ENCODE measurements around the gene MRPL1.

DNA sequence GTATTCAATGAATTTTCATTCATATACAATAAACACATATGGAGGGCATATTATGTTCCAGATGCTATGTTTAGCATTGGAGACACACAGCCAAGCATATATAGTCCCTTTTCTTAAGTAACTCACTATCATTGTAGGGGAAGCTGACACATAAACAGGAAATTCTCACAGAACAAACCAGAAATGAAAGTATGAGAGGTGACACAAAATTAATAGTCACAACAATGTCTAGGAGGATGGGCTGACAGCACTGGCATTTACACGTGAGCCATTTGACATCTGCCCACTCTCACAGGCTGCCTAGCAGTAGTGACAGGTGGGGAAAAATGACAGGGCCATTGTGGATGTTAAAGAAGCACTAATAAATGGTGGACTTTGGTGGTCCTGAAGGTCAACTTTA lies 40.9 kb upstream of the MRPL1 start:
- TF ChIP-seq, protein P1, sequence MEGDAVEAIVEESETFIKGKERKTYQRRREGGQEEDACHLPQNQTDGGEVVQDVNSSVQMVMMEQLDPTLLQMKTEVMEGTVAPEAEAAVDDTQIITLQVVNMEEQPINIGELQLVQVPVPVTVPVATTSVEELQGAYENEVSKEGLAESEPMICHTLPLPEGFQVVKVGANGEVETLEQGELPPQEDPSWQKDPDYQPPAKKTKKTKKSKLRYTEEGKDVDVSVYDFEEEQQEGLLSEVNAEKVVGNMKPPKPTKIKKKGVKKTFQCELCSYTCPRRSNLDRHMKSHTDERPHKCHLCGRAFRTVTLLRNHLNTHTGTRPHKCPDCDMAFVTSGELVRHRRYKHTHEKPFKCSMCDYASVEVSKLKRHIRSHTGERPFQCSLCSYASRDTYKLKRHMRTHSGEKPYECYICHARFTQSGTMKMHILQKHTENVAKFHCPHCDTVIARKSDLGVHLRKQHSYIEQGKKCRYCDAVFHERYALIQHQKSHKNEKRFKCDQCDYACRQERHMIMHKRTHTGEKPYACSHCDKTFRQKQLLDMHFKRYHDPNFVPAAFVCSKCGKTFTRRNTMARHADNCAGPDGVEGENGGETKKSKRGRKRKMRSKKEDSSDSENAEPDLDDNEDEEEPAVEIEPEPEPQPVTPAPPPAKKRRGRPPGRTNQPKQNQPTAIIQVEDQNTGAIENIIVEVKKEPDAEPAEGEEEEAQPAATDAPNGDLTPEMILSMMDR (IDR thresholded peaks at IDR 0.05): no peak
- no peak for TF ChIP-seq POLR2AphosphoS5 (IDR thresholded peaks at IDR 0.05)

Data from gastroesophageal sphincter (tissue), 3 donors.